CD4-positive, alpha-beta T cell (primary cell): ENCODE measurements around the gene FAM110D. TPM values are rescaled to one million over a fixed set of nuclear protein-coding genes. Genes with fewer than 3 reads are reported as not detected.

Experiments
- ATAC-seq: fragments of 200-7000 bp; cut with Tn5 transposase; one replicate; pipeline ENCODE4 v1.10.0; 2022; ENCODE audit warnings: mild to moderate bottlenecking; ENCODE audit not compliant: poor library complexity
- CTCF ChIA-PET: fragments of 350-600 bp; sonication (Branson Sonifier 250); formaldehyde crosslinking; loops from one replicate; lab custom pipeline; 2021; ENCODE audit warnings: antibody characterized with exemption, inconsistent platforms; lab: Charles Lee
- POLR2A ChIA-PET: fragments of 350-600 bp; sonication (Branson Sonifier 250); formaldehyde crosslinking; loops from one replicate; lab custom pipeline; 2021; ENCODE audit warnings: antibody characterized with exemption, inconsistent platforms; lab: Charles Lee
- DNase-seq, 14 experiments: peaks; one replicate each; pipeline ENCODE4 v3.0.0-alpha.2; 2013 to 2020; ENCODE audit warnings: mixed read lengths in 2 of 14
- H3K27ac ChIP-seq, 2 donors: one replicate each; pipeline versions ENCODE4 v1.5.1 to v1.7.0; 2013; ENCODE audit warnings: low read length in 2 of 2, low read depth in 1 of 2, mild to moderate bottlenecking in 1 of 2
- H3K27me3 ChIP-seq, 2 experiments: 1 replicate in 1 of 2; 2 replicates in 1 of 2; pipeline versions ENCODE4 v1.6.1 to v1.7.0; 2013; ENCODE audit warnings: low read length in 2 of 2, control low read depth in 1 of 2, mild to moderate bottlenecking in 1 of 2, moderate library complexity in 1 of 2; ENCODE audit not compliant: insufficient read depth in 2 of 2, control insufficient read depth in 1 of 2
- H3K36me3 ChIP-seq: one replicate; pipeline ENCODE4 v1.6.1; 2013; ENCODE audit warnings: low read length, control low read depth; ENCODE audit not compliant: insufficient read depth
- H3K4me1 ChIP-seq: one replicate; pipeline ENCODE4 v1.6.1; 2013; ENCODE audit warnings: low read length, control low read depth; ENCODE audit not compliant: insufficient read depth
- H3K4me3 ChIP-seq: one replicate; pipeline ENCODE4 v1.5.1; 2013; ENCODE audit warnings: mild to moderate bottlenecking, low read length, moderate library complexity
- H3K9me3 ChIP-seq, 2 experiments: 1 replicate in 1 of 2; 2 replicates in 1 of 2; pipeline versions ENCODE4 v1.6.1 to v1.7.0; 2013; ENCODE audit warnings: low read length in 2 of 2, mild to moderate bottlenecking in 2 of 2, control low read depth in 1 of 2, moderate library complexity in 1 of 2; ENCODE audit not compliant: control insufficient read depth in 1 of 2, insufficient read depth in 1 of 2
- H3K27ac Mint-ChIP-seq: one replicate; pipeline ENCODE4 v1.8.0; 2020; ENCODE audit warnings: mixed read lengths
- H3K27me3 Mint-ChIP-seq: one replicate; pipeline ENCODE4 v1.8.0; 2021; ENCODE audit warnings: mixed read lengths
- H3K36me3 Mint-ChIP-seq: one replicate; pipeline ENCODE4 v1.8.0; 2021; ENCODE audit warnings: low read depth, mixed read lengths
- H3K4me1 Mint-ChIP-seq: one replicate; pipeline ENCODE4 v1.8.0; 2021; ENCODE audit warnings: low read depth, mixed read lengths
- H3K4me3 Mint-ChIP-seq: one replicate; pipeline ENCODE4 v1.8.0; 2020; ENCODE audit warnings: mild to moderate bottlenecking, mixed read lengths
- H3K9me3 Mint-ChIP-seq: one replicate; pipeline ENCODE4 v1.8.0; 2020; ENCODE audit warnings: mixed read lengths
- intact Hi-C, 2 experiments: fragments of 100-400 bp; cut with DNase I in 1 of 2; cut with micrococcal nuclease in 1 of 2; formaldehyde crosslinking; loops; one replicate each; pipeline versions ENCODE4 v1.15.1 to v1.9.0; 2023 to 2025; cut with DNase I, micrococcal nuclease
- total RNA-seq, 174 experiments: library from RNA in 2 of 174; stranded (reverse) in 2 of 174; gene quantifications; one replicate each; pipeline ENCODE4 v1.2.3 and lab custom pipeline; 2021 to 2026
- TF ChIP-seq, protein P1 (sequence below): fragments of 200-600 bp; IDR thresholded peaks from one replicate; pipeline ENCODE4 v1.8.0; 2022; ENCODE audit warnings: antibody characterized with exemption, mild to moderate bottlenecking

Gene FAM110D
- total RNA-seq, 2 experiments from 2014 or later, result not detected

- no peaks in the 10 kb centered on the region for H3K9me3 Mint-ChIP-seq
- Histone ChIP-seq H3K27me3 (no peaks in the 10 kb centered on the region), H3K4me3 (no peak overlapping the region), H3K4me1 (peaks cover 11% of the 10 kb centered on the region), H3K36me3 (no peaks in the 10 kb centered on the region), H3K9me3 (no peaks in the 10 kb centered on the region), H3K27ac (no peak overlapping the region)
- intact Hi-C loops, result no loop called here
- TF ChIP-seq, protein P1, sequence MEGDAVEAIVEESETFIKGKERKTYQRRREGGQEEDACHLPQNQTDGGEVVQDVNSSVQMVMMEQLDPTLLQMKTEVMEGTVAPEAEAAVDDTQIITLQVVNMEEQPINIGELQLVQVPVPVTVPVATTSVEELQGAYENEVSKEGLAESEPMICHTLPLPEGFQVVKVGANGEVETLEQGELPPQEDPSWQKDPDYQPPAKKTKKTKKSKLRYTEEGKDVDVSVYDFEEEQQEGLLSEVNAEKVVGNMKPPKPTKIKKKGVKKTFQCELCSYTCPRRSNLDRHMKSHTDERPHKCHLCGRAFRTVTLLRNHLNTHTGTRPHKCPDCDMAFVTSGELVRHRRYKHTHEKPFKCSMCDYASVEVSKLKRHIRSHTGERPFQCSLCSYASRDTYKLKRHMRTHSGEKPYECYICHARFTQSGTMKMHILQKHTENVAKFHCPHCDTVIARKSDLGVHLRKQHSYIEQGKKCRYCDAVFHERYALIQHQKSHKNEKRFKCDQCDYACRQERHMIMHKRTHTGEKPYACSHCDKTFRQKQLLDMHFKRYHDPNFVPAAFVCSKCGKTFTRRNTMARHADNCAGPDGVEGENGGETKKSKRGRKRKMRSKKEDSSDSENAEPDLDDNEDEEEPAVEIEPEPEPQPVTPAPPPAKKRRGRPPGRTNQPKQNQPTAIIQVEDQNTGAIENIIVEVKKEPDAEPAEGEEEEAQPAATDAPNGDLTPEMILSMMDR, result no peak
- no peaks in the 10 kb centered on the region for H3K27me3 Mint-ChIP-seq
- ChIA-PET CTCF (interaction anchor here (3.5 kb wide), 1 partner anchor 42 kb away, joined by 12 read pairs; the partner anchor contains the start of gene CEP85), POLR2A (no interaction called here)
- H3K36me3 Mint-ChIP-seq, result no peaks in the 10 kb centered on the region
- peak in 1 of 14 experiments; percentile 43 for DNase-seq
- H3K4me3 Mint-ChIP-seq, result no peak overlapping the region
- H3K27ac Mint-ChIP-seq, result no peak overlapping the region
- peaks cover 17% of the 10 kb centered on the region for H3K4me1 Mint-ChIP-seq
- ATAC-seq, result peak; percentile 24
Measured at GRCh38 chr1:26191739-26192138, 32.9 kb downstream of the FAM110D start.

GRCh38 chr1:26195805-26196204 is 36.9 kb downstream of the FAM110D start:
- TF ChIP-seq, protein P1, result no peak
- DNase-seq (no peak), ATAC-seq (no peak)
- Histone ChIP-seq H3K27ac (no peak overlapping the region), H3K27me3 (no peaks in the 10 kb centered on the region), H3K4me3 (no peak overlapping the region), H3K4me1 (peaks cover 17% of the 10 kb centered on the region), H3K9me3 (no peaks in the 10 kb centered on the region), H3K36me3 (no peaks in the 10 kb centered on the region)
- Mint-ChIP-seq H3K4me1 (peaks cover 17% of the 10 kb centered on the region), H3K27me3 (no peaks in the 10 kb centered on the region), H3K4me3 (no peak overlapping the region), H3K36me3 (no peaks in the 10 kb centered on the region), H3K27ac (no peak overlapping the region), H3K9me3 (no peaks in the 10 kb centered on the region)
- POLR2A ChIA-PET, result no interaction called here
- CTCF ChIA-PET, result interaction anchor here (0.8 kb wide), 1 partner anchor 13 kb away, joined by 4 read pairs; no protein-coding TSS in a partner anchor
- intact Hi-C loops, result no loop called here

DNA sequence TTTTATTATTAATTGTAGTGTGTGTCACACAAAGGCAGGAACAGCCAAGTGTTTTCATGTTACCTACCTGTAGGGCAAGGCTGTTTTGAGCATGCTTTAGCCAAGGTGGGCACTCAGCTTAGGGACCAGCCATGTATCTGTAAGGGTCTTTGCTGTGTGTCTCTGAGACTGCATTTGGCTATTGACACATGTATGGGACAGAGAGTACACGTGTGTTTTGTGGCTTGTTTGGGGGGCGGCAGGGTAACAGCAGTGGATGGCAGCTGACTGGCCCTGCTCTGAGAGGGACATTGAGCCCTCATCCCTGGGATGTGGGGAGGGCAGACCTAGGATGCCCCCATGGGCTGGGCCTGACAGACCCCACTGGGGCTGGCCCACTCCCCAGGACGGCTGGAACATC is 38.4 kb downstream of the FAM110D start:
- Histone ChIP-seq H3K27me3 (no peaks in the 10 kb centered on the region), H3K4me3 (no peak overlapping the region), H3K4me1 (peaks cover 21% of the 10 kb centered on the region), H3K27ac (no peak overlapping the region), H3K36me3 (no peaks in the 10 kb centered on the region), H3K9me3 (no peaks in the 10 kb centered on the region)
- DNase-seq (no peak), ATAC-seq (no peak)
- intact Hi-C loops, result no loop called here
- Mint-ChIP-seq H3K27ac (no peak overlapping the region), H3K9me3 (no peaks in the 10 kb centered on the region), H3K27me3 (no peaks in the 10 kb centered on the region), H3K36me3 (no peaks in the 10 kb centered on the region), H3K4me3 (no peak overlapping the region), H3K4me1 (peaks cover 11% of the 10 kb centered on the region)
- TF ChIP-seq, protein P1, result no peak
- ChIA-PET CTCF (no interaction called here), POLR2A (no interaction called here)
